ENCODE measurements around the gene EIF2B4.

Gene EIF2B4
- total RNA-seq, result 31.6 to 55.9 (median 34.1) reads per million in 3 experiments

DNA sequence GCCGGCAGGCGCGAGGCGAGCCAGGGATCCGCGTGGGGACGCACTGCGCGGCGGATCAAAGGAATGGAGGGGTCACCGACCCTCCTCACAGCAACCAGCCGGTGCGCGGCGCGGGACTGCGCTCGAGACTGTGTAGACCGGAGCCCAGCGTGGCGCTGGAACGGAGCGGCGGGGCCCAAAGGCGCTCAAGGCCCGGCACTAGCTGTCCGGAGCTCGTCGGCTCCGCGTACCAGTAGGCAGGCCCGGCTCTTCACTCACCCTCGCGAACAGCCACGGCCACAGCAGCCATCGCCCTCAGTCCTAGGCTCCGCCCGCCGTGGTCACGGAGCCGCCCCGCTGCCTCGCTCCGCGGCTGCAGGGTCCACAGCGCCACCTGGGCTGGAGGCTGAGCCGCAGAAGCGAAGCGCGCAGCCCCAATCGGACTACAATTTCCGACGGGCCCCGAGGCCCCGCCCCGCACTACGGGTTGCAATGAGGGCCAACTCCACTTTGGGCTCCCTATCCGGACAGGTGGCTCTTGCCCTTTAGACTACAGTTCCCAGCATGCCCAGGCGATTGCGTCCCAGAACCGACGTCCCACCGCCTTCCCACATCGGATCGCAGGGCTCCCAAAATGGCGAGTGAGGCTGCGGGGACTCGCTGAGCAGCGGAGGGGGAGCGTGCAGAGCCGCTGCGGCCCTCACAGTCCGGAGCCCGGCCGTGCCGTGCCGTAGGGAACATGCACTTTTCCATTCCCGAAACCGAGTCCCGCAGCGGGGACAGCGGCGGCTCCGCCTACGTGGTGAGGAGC is at the start of gene EIF2B4, which contains the start of gene SNX17:
EIF2B4 (minus strand) TSS at position 313 of the 790 bp plus-strand sequence; CDS start at position 289, 24 bp downstream.
SNX17 (plus strand) TSS at position 591 of the 790 bp plus-strand sequence; CDS start at position 719, 128 bp downstream.
- DNase-seq, result peak; percentile 100

- DNase-seq, result no peak
Observed at GRCh38 chr2:27416151-27416550, 46.0 kb upstream of the EIF2B4 start.

DNA sequence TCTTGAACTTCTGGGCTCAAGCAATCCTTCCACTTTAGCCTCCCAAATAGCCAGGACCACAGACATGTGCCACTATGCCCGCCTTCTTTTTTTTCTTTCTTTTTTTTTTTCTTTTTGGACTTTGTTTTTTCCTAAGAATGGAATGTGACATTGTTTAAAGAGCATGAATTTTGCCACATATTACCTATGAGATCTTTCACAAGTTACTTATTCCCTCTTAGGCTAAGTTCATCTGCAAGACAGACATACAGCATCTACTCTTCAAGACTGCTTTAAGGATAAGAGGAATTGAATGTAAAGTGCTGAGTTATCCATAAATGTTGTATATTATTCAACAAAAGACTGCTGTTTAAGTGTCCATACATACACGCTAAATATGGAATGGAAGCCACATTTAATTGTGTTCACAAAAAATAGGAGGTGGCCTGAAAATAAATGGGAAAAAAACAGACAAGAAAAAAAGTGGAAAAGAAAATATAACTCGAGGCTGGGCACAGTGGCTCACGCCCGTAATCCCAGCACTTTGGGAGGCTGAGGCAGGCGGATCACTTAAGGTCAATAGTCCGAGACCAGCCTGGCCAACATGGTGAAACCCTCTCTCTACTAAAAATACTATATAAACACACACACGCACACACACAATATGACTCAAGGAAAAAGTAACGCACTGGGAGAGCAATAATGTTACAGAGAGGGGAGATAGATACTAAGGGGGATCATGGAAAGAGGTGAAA is 42.4 kb upstream of the EIF2B4 start:
- DNase-seq, result no peak

- peak; percentile 93 for DNase-seq
Observed at GRCh38 chr2:27409321-27410073, 39.4 kb upstream of the EIF2B4 start, which contains the start of gene PPM1G. Gene PPM1G, minus strand, starts transcription at chr2:27409591. Its CDS starts 169 bp downstream, at chr2:27409422.

DNA sequence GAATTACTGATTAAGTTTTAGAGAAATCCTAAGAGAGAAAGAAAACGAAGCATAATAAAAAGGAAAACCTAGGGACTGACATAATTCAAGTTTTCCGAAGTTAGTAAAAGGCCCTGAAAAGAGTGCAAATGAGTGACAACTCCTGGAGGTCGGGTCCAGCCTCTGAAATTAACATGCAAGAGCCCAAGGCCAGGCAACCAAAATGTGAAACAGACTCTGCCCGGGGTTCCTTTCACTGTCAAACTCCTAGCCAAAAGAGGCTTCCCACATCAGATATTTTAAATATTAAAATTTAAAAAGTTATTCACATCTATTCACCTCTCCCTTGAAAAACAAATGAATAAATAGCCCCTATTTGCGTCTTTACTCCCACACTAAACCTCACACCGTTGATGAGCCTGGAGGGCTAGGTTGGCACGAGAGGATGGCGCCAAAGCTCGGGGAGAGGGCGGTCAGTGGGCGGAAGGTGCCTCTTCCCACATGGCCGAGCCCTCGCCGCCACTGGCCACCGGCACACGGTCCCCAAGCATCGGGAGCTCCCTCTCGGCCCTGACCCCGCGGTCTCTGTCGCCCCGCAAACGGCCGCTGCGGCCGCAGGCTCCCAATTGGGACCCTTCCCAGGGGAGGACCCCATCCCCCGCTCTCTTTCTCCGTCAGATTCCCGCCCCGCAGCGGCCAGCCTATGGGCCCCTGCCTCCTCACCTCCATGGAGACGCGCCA is 38.6 kb upstream of the EIF2B4 start:
- no peak for DNase-seq

DNA sequence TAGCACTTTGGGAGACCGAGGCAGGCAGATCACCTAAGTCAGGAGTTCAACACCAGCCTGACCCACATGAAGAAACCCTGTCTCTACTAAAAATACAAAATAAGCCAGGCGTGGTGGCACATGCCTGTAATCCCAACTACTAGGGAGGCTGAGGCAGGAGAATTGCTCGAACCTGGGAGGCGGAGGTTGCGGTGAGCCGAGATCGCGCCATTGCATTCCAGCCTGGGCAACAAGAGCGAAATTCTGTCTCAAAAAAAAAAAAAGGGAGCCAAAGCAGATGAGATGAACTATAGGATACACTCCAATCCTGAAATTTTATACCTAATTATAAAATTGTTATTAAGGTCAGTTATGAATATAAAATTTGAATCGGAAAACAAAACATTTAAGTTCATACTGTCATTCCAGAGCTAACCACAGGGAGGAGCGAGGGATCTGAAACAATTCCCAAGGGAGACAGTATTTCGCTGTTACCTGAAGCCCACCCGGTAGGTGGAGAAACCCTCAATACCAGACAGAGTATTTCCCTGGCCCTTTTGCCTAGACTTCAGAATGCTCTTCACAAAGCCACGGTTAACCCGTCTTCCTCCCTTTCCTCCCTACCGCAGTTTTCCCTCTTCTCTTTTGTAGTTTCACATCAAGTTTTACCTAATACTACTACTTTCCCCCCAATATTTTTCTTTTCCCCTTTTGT is 37.8 kb upstream of the EIF2B4 start:
- DNase-seq, result no peak

DNA sequence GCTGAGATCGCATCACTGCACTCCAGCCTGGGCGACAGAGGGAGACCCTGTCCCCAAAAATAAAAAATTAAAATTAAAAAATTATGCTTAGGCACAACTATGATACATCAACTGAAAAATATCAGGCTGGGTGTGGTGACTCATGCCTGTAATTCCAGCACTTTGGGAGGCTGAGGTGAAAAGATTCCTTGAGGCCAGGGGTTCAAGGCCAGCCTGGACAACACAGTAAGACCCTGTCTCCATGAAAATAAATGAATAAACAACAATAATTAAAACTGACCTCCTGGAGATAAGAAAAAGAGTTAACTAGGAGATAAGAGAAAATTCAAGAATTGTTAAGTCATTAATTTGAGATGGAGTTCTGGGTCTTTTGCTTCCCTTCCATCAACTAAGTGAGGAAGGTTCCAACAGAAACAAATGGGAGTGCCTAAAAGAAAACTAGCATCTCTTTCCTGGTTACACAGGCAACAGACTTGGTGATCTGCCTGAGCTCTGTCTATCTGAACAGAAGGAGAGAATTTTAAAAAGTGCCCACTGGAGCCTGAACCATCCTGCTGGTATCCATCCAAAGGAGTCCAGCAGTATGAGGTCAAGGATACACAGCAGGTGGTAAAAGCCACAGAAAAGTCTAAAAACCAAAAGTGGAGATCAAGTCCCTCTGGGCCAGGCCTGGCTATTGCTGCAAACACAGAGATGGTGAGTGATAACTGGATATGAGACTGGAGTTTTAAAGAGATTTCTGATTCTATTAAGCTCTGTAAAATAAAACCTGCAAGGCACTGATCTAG is 30.4 kb upstream of the EIF2B4 start:
- no peak for DNase-seq

- DNase-seq, result no peak
Observed at GRCh38 chr2:27398962-27399361, 28.8 kb upstream of the EIF2B4 start.

DNA sequence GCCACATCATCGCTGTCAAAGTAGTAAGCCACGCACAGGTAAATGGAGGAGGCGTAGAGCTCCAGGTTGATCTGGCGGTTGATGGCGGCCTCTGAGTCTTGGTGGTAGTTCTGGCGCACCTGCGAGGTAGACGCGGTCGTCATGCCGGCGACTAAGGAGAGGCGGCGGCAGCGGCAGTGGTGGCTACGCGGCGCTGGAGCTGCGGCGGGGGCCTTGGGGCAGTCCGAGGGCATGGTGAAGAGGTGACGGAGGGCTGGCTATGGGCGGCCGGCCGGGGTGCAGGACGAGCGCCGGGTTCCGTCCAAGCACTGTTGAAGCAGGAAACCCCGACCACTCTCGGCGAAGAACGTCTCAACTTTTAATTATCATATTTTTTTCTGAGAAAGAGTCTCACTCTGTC is 23.1 kb upstream of the EIF2B4 start:
- DNase-seq, result no peak

DNA sequence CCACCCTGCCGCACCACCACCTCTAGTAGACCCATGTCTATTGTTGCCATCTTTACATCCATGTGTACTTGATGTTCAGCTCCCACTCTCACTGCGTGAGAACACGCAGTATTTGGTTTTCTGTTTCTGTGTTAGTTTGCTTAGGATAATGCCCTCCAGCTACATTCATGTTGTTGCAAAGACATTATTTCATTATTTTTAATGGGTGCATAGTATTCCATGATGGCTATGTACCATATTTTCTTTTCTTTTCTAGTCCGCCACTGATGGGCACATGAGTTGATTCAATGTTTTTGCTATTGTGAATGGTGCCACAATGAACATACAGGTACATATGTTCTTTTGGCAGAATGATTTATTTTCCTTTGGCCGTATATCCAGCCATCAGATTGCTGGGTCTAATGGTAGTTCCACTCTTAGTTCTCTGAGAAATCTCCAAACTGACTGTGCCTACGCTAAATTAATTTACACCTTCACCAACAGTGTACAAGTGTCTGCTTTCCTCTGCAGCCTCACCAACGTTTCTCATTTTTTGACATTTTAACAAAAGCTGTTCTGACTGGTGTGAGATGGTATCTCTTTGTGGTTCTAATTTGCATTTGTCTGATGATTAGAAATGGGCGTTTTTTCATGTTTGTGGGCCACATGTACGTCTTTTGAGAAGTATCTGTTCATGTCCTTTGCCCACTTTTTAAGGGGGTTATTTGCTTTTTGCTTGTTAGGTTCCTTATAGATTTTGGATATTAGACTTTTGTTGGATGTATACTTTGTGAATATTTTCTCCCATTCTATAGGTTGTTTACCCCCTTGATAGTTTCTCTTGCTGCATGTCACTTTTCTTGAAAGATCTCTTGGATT is 20.9 kb upstream of the EIF2B4 start:
- DNase-seq, result peak; percentile 74

DNA sequence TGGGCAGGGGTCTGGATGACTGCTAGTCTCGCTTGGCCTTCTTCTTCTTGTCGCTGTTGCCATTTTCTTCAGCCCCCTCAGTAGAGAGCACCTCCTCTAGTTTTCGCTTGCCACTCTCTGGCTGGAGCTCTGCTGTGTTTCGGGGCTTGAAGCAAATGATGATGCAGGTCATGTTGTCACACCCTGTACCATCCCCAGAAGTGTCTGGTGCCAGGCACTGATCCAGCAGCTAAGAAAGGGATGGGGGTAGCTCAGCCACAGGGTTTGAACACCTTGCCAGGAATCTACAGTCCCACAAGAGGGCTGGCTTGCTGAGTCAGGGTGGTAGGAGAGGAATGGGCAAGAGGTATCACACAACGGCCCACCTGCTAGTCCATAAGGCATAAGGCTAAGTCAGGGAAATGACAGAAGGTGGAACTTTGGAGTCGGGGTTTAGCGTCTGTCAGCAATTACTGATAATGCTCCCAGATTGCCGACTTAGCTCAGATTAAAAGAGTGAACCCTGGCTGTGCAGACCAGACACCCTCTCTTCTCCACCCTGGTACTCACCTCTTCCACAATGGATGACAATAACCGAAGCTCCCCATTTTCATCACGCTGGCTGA is 11.5 kb upstream of the EIF2B4 start:
- no peak for DNase-seq

DNA sequence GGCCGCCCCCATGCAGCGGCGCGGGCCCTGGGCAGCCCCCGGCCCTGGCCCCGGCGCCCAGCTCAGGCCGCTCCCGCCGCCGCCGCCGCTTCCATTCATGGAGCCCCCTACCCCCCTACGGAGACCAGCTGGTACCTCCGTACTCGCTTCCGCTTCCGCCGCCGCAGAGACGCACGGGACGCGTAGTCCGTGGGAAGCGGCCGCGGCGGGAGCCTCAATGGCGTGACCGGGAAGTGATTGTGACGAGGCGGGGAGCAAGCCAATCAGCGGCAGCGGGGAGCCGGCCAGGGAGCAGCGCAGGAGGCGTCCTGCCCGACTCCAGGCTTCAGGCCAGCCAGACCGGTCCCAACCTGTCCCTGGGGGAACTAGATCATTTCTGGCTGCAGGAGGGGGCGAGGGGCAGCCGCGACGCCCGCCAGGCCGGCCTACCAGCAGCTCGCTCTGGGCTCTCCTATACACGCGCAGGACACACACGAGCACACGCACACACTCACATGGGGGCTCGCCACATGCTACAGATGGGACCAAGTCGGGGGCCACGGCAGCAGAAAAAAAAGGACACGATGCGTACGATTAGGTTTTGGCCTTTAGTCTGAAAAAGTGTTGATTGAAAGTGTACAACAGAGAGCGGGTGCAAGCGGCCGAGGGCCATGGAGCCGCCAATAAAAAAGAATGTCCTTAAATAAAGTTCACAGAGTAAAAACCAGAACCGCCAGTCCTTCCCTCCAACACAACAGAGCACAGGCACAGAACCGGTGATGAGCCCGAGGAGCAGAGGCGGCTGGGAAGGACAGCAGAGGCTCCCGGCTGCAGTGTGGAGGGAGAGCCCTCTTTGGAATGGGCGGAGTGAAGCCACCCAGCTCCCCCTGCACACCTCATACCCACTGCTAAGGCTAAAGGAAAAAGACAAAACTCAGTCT is 10.7 kb upstream of the EIF2B4 start, which contains the start of gene ZNF513:
ZNF513 (minus strand) TSS at position 109 of the 920 bp plus-strand sequence. CDS start 208 bp downstream, outside the sequence.
- DNase-seq, result peak; percentile 81

DNA sequence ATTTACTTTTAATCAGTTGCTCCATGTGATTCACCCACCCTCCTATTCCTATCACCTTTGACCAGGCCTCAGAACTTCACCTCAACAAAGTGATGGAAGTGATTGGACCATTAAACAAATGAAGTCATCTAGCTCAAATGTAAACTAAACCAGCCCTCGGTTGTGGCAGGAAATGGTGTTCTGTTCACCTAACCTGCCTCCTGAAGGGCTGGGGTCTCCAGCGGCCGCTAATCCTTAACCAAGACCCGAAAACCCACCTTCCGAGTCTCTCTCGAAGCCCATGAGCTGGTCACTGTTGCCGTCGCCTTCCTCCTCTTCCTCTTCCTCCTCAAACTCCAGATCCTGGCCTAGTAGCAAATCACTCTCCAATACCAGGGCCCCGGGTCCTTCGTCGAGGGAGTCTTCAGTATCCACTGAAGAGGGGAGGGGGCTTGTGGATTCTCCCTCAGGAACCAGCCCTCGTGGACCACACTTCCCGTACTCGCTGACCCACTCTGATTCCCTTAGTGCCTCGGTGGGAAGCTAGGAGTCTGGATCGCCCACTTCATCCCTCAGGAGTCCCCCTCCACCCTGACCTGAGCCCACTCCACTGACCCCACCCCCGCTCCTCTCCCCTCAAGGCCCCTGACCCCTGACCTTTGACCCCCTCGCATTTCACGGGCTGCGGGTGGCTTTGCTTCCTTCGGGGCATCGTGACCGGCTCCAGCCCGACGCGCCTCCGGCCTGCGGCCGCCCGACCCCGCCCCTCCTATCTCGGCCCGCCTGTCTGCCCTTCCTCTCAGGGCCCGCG is 9.9 kb upstream of the EIF2B4 start:
- peak; percentile 24 for DNase-seq

- DNase-seq, result no peak
Observed at GRCh38 chr2:27379383-27379835, 9.3 kb upstream of the EIF2B4 start.

- DNase-seq, result no peak
Observed at GRCh38 chr2:27378809-27379290, 8.7 kb upstream of the EIF2B4 start.

- no peak for DNase-seq
Observed at GRCh38 chr2:27378096-27378808, 8.1 kb upstream of the EIF2B4 start.
